Putamen (tissue), 1 donor: ENCODE data around the gene MYOG.

ENCODE experiments used
- DNase-seq: peaks from one replicate; pipeline ENCODE4 v3.0.0-alpha.2; 2016; ENCODE audit warnings: low spot score

The MYOG gene

DNA sequence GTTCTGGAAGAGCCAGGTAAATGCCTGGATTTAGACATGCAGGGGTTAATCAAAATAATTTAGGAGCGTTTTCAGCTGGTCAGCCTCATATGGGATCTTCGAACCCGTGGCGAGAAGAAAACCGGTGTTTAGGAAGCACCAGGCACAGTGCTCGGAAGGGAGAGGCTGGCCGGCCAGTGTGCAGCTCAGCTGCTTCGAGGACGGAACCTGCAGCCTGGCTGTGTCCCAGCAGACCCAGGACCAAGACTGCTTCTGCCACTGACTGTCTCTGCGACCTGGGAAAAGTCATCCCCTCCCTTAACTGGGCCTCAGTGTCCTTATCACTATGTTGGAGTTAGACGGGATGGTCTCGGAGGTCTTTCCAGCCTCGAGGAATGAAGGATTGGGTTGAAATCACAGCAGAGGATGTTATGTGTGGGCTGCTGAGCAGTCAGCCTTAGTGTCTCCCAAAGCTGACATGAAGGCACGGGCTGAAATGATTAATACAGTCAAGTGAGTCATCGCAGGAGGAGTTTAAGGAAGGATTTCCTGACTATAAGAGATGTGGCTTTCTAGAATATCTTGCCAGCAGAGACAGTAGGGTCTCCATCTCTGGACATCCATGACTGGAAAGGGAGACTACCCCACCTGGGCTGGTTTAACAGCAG is 38.7 kb downstream of the MYOG start:
- DNase-seq: peak; percentile 62

DNA sequence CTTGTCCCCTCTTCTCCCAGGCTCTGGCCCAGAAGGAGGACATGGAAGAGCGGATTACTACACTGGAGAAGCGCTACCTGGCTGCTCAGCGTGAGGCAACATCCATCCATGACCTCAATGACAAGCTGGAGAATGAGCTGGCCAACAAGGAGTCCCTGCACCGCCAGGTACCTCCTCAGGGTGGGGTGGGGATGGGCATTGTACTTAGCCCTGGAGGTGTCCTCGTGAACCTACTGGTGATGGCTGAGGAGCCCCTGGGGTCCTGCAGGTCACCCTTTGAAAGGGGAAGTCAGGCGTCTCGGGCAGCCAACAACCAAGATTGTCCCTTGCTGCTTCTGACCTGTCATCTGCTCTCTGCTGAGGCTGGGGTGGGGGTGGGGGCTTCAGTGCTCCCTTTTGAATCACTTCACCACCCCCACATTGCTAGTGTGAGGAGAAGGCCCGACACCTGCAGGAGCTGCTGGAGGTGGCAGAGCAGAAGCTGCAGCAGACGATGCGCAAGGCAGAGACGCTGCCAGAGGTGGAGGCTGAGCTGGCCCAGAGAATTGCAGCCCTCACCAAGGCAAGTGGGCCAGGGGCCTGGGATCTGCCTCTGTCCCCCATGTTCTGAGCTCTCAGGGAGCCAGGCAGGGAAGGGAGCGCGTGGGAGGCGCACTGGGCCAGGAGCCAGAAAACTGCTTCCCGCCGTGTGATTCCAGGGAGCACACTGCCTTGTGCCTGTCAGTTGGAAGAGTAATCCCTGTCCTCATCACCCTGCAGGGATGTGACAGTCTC is 39.8 kb downstream of the MYOG start:
- peak; percentile 69 for DNase-seq

GRCh38 chr1:203045336-203045735 is 40.5 kb downstream of the MYOG start:
- no peak for DNase-seq

GRCh38 chr1:203044546-203045250 is 41.1 kb downstream of the MYOG start:
- no peak for DNase-seq

GRCh38 chr1:203043830-203044545 is 41.8 kb downstream of the MYOG start:
- DNase-seq: no peak

DNA sequence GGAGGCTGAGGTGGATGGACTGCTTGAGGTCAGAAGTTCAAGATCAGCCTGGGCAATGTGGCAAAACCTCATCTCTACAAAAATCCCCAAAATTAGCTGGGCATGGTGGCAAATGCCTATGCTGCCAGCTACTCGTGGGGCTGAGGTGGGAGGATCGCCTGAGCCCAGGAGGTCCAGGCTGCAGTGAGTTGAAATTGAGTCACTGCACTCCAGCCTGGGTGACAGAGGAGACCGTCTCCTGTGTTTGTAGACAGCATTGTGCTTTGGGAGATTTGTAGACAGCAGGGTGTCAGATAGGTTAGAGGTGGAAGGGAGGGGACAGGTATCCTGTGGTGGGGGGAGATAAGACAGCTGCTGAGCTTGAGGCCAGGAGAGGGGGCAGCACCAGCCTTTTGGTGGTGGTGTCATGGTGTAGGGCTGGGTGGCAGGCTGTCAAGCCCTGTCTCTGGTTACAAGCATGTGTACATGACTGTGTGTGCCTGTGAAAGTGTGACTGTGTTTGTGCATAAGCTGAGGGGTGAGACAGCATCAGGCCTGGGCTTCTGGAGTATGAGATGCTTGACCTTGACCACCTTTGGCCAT is 44.4 kb downstream of the MYOG start:
- DNase-seq: no peak

DNA sequence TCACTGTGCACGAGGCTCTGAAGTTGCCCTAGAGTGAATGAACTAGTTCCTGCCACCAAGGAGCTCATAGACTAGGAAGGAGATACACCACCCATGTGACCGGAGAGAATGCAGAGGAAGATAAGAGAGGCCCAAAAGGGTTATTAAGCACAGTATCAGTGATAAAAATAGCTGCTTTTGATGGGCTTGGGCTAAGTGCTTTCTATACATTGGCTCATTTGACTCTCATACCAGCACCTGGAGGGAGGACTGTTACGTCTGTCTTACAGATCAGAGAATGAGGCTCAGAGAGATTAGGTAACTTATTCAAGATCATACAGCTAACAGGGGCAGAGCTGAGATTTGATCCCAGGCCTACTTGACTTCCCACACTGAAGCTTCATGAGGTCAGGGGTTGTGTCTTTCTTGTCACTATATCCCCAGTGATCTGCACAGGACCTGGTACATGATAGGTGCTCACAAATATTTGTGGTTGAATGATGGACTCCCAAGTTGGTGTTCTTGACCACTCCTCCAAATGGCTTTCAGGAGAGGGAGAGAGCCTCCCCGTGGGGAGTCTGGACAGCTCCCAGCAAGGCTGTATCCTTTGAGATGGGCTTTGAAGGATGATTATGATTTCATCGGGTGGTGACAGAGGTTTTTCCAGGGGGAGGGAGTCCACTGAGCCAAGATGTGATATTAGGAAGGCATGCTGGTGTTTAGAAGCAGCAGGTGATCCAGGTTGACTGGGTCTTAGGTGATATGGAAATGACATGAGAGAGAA is 45.1 kb downstream of the MYOG start:
- no peak for DNase-seq

DNA sequence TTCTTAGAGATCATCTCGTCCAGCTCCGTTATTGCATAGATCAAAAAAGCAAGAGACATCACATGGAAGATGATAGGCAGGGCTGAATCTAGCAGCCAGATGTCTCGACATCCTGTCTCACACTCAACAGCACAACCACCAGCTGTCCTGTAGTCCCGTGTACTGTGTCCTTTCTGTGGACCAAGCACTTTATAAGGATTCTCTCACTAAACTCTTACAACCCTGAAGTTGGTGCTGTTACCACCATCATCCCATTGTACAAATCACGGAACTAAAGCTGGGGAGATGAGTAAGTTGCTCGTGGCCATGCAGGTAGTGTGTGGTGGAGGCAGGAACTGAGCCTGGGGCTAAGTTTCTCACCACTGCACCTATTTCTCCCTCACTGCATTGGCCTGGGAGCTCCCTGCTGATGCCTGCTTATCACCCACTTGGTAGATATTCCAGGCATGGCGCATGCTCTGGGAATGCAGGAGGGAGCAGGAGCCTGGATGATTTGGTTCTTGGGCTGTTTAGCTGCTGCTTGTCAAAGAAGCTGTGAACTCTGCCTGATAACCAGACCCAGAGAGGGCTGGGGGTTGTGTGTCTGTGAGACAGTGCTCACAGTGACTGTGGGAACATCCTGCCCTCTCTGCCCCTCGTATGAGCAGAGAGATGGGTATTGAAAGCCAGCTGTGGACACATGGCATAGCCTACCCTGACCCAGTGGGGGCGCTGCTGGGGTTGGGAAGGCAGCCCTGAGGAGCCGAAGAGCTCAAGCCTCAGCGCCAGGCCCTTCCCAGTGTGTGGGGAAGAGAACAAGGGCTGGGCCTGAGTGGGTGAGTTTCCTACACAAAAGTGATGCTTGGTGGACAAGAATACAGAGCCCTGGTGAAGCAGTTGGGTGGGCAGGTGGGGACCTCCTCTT is 46.0 kb downstream of the MYOG start:
- DNase-seq: no peak

DNA sequence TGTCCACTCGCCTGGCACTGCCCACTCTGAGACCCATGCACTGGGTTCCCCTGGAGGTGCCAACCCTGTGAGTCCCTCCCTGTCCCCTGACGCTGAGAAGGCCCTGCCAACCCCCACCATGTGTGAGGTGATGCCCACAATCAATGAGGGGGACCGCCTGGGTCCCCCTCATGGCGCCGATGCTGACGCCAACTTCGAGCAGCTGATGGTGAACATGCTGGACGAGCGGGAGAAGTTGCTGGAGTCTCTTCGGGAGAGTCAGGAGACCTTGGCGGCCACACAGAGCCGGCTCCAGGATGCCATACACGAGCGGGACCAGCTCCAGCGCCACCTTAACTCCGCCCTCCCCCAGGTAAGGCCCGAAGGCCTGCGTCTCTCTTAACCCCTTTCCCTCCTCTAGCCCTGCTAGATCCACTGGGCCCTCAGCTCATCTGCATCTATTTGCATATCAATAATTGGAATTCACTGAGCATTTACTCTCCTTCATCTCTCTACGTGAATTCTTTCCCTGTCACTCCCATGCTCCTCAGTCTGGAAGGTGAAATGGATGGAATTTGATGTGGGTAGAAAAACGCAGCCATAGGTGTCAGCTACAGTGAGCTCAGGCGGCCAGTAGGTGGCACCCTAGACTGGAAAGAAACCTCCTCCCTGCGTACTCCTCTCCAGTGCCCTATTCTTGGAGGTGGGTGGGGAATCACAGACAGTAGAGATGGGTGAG is 46.8 kb downstream of the MYOG start:
- peak; percentile 76 for DNase-seq

GRCh38 chr1:203038217-203038741 is 47.5 kb downstream of the MYOG start:
- peak; percentile 54 for DNase-seq

DNA sequence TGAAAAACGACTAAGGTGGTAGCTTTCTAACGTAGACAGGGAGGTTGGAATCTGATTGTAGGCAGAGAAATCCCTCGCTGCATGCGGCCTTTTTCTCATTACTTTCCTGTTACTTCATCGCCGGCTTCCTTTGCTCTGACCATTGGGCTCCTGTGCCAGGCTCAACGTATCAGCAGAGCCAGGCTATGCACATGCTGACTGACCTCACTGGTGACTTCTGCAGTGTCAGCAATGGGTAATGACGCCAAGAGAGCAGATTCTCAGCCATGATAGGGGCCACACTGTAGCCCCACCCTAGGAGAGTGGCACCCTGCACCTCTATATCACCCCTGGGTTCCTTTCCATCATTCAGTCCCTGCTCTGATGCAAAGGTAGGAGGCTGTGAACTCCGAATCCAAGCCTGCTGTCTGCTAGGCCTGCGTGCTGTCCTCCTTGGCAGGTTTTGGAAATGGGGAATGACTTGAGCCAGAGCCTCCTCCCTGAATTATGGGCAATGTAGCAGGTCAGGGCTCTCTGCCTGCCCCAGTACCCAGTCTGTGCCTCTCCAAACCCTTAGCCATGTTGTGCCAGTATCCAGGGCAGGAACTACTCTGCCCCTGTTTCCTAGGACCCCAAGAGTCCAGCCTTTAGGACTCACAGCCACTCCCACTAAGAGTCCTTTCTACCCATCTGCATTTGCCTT is 48.2 kb downstream of the MYOG start:
- no peak for DNase-seq

DNA sequence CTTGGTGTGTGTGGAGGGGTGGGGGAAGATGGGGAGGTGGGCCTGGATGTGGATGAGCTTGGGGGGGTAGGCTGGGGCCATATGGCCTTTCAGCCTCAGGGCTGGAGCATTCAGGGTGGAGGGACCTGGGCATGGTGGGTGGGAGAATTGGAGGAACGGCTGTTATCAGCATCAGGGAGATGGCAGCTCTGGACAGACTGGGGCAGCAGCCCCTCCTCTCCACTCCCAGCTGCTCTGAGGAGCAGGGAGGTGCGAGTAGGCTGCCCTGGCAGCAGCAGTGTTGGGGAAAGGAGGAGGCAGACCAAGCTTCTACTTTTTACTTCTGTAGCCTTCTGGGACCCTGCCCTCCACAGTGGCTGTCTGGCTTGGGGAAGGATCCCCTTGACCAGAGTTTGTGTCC is 49.3 kb downstream of the MYOG start:
- no peak for DNase-seq

- no peak for DNase-seq
Measured at GRCh38 chr1:203036135-203036534, 49.7 kb downstream of the MYOG start.

DNA sequence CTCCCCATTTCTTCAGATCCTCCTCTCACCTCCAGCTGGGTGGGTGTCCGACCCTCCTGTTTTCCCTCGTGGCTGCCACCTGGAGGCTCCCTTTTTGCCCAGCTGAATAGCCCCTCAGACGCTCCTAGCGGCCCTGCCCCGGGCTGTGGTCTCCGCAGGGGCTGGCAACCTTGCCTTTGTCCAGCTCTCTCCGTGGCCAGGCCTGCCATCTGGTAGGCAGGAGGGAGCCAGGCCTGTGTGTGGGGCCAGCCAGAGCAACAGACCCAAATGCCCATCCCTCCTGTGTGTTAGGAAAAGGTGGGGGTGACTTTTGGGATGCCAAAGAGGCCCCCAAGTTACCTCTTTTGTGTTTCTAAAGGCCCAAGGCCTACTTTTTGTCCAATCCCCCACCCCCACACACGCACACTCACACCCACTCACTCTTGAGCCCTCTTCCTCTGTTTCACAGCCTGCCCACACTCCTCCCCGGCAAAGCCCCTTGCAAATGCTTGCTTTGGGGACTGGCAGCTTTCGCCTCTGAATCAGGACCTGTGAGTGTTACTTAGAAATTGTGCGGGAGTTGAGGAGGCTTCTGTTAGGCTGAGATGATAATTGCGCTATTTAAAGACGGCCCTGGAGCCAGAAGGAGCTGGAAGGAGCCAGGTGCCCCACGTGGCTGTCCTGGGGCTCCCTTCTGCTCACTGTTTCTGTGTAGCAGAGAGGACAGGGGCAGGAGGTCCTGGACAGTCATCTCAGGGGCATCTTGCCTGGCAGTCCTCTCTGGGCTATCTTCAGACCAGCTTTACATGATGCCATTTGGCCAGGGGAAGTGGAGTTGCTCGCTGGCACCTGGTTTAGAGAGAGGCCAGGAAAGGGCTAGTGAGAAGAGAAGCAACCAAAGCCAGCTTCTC is 50.5 kb downstream of the MYOG start:
- no peak for DNase-seq

DNA sequence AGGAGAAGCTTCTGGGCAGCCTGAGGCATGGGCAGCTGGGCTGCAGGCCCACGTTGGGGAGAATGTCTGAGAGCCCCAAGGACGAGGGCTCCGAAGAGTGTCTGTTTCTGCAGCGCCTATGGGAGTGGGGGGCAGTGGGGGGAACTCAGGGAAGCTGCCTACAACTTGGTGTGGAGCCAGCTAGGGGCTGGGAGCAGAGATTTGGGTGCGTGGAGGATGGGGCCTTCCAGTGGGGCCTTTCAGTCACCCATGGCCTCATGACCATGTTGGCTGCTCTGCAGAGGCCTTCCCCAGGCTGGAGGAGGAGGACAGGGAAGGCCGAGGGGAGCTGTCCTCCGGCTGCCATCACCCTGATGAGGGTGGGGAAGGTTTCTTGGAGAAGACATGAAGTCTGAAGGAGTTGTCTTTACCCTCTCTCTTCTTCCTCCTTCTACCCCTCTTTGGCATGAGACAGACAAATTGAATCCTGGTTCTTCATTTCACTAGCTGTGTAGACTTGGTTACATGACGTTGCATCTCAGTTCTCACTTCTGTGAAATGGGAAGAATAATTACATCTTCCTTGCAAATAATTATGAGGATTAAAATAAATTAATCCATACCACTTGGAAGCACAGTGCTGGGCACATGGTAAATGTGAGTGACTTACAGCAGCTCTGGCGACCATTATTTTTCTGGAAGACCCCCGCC is 51.2 kb downstream of the MYOG start:
- DNase-seq: no peak

DNA sequence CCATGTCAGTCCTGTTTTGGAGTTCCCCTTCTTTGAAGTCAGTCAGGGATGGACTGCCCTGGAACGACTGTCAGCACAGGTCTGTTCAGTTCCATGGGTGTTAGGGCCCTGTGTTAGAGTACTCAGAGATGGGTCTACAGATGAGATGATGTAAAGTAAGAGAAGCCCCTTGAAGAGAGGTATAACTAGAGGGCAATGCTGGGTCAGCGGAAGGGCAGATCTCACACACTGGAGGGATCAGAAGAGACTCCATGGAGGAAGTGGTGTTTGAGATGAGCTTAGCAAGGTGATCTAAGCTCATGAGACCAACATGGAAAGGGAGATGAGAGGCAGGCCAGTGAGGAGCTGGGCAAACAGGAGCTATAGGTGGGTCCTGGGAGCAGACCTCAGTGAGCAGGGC is 51.9 kb downstream of the MYOG start:
- DNase-seq: no peak

- no peak for DNase-seq
Measured at GRCh38 chr1:203033287-203033686, 52.5 kb downstream of the MYOG start.
